GM19035 (cell line): ENCODE measurements around the gene TRAFD1.

Experiments
- ATAC-seq: cut with Tn5 transposase; IDR thresholded peaks from one replicate; pipeline ENCODE4 v1.9.1; 2021; ENCODE audit not compliant: unreplicated experiment

TRAFD1 gene

GRCh38 chr12:112198120-112198733 is 72.9 kb downstream of the TRAFD1 start:
- ATAC-seq, result no peak

- no peak for ATAC-seq
Measured at GRCh38 chr12:112199136-112199535, 73.8 kb downstream of the TRAFD1 start.
